GM12878 (cell line): ENCODE data around the gene EFCAB9. TPM values are rescaled to one million over a fixed set of nuclear protein-coding genes. Genes with fewer than 3 reads are reported as not detected.

Source experiments
- ATAC-seq: fragments of 200-7000 bp; cut with Tn5 transposase; 3 replicates; pipeline ENCODE4 v1.9.1; 2020; ENCODE audit warnings: mild to moderate bottlenecking, moderate library complexity
- BruUV-seq: library from RNA; stranded (reverse); fragments of 400-500 nt; replicated peaks from 2 replicates; lab custom pipeline; 2021; lab: Mats Ljungman, UMichigan
- CTCF ChIA-PET: fragments of 300-600 bp; sonication (Branson Sonifier 250); formaldehyde crosslinking; extraction: SDS; loops from one replicate; lab custom pipeline; 2021; ENCODE audit warnings: inconsistent platforms; lab: Yijun Ruan, JAX
- POLR2A ChIA-PET: fragments of 350-600 bp; formaldehyde crosslinking; extraction: SDS; loops from one replicate; lab custom pipeline; 2021; ENCODE audit warnings: inconsistent platforms; lab: Charles Lee
- RAD21 ChIA-PET: fragments of 300-600 bp; sonication (Branson Sonifier 250); formaldehyde crosslinking; loops from one replicate; lab custom pipeline; 2023; ENCODE audit warnings: antibody characterized with exemption; ENCODE audit not compliant: unreplicated experiment; lab: Charles Lee
- SMC1A ChIA-PET: fragments of 300-600 bp; sonication (Branson Sonifier 250); formaldehyde crosslinking; loops from one replicate; lab custom pipeline; 2023; ENCODE audit not compliant: unreplicated experiment, uncharacterized antibody; lab: Charles Lee
- DNase-seq: peaks from one replicate; pipeline ENCODE4 v3.0.0-alpha.2; 2011; ENCODE audit warnings: low read depth, low spot score
- FAIRE-seq: peaks from 3 replicates; lab custom pipeline; 2011; peaks lifted over from hg19 to GRCh38; lab: Jason Lieb, UNC
- H2AFZ ChIP-seq: 2 replicates; pipeline ENCODE4 v1.6.0; 2011; ENCODE audit warnings: low read depth, low read length, control low read depth; ENCODE audit not compliant: control insufficient read depth
- H3K27ac ChIP-seq: 2 replicates; pipeline ENCODE4 v1.5.1; 2011; ENCODE audit warnings: control low read depth; ENCODE audit not compliant: control insufficient read depth, insufficient read depth
- H3K27me3 ChIP-seq, 2 experiments: replicated peaks in 1 of 2; 2 replicates each; pipeline versions ENCODE4 v1.6.0 to v1.6.1; 2011; ENCODE audit warnings: low read length in 1 of 2; ENCODE audit not compliant: control insufficient read depth in 2 of 2, insufficient read depth in 2 of 2
- H3K36me3 ChIP-seq, 2 experiments: 2 replicates each; pipeline ENCODE4 v1.5.1; 2011; ENCODE audit warnings: low read length in 1 of 2; ENCODE audit not compliant: control insufficient read depth in 2 of 2, insufficient read depth in 2 of 2
- H3K4me1 ChIP-seq: 2 replicates; pipeline ENCODE4 v1.6.1; 2011; ENCODE audit warnings: mild to moderate bottlenecking, low read length, moderate library complexity, mixed read lengths; ENCODE audit not compliant: control insufficient read depth, insufficient read depth
- H3K4me2 ChIP-seq: 2 replicates; pipeline ENCODE4 v1.6.0; 2011; ENCODE audit warnings: control low read depth; ENCODE audit not compliant: control insufficient read depth, insufficient read depth
- H3K4me3 ChIP-seq: fragments of 200-600 bp; sonication (generic); 2 replicates; pipeline ENCODE4 v1.5.1; 2016
- H3K79me2 ChIP-seq: 2 replicates; pipeline ENCODE4 v1.6.0; 2011; ENCODE audit warnings: low read length; ENCODE audit not compliant: control insufficient read depth, insufficient read depth
- H3K9ac ChIP-seq: 2 replicates; pipeline ENCODE4 v1.8.0; 2011; ENCODE audit warnings: low read length, control low read depth, mixed read lengths; ENCODE audit not compliant: control insufficient read depth, insufficient read depth
- H3K9me3 ChIP-seq: replicated peaks from 3 replicates; pipeline ENCODE4 v1.5.1; 2011; ENCODE audit warnings: mild to moderate bottlenecking, low read length; ENCODE audit not compliant: control insufficient read depth, insufficient read depth
- H4K20me1 ChIP-seq: 2 replicates; pipeline ENCODE4 v1.6.0; 2011; ENCODE audit not compliant: control insufficient read depth, insufficient read depth
- BHLHE40 ChIP-seq, 2 experiments: fragments of 450-650 bp in 1 of 2; IDR thresholded peaks; 2 replicates each; pipeline ENCODE4 v1.6.1; 2011 to 2017; ENCODE audit warnings: low read depth in 2 of 2, borderline replicate concordance in 1 of 2, improper control_type of control experiment in 1 of 2, low read length in 1 of 2, mild to moderate bottlenecking in 1 of 2
- NR2C1 ChIP-seq: fragments of 450-650 bp; IDR thresholded peaks from 2 replicates; pipeline ENCODE4 v1.6.1; 2017; ENCODE audit warnings: antibody characterized with exemption, mild to moderate bottlenecking, moderate library complexity
- WGBS: methylation state at CpG from one replicate; pipeline ENCODE4 v1.1.6; 2016; ENCODE audit warnings: low lambda C conversion rate; ENCODE audit not compliant: insufficient replicate concordance, insufficient coverage; ENCODE audit errors: missing lambda C conversion rate; 5-methylcytosine and 5-hydroxymethylcytosine counted together
- in situ Hi-C: fragments of 300-500 bp; cut with MboI; formaldehyde crosslinking; loops from 9 replicates; pipeline ENCODE4 v1.14.3; 2018; ENCODE audit warnings: mixed read lengths
- intact Hi-C: fragments of 100-400 bp; cut with micrococcal nuclease; formaldehyde crosslinking; loops from one replicate; pipeline ENCODE4 v1.14.2; 2022; ENCODE audit not compliant: unreplicated experiment
- polyA plus RNA-seq, 11 experiments: library from polyadenylated mRNA; depleted of rRNA in 4 of 11; unstranded in 6 of 11; stranded (reverse) in 5 of 11; fragments of >200 nt; fragmentation: Nextera tagmentation in 4 of 11; fragmentation: Illumina TruSeq in 1 of 11; extraction: Ambion mirVana in 4 of 11; extraction: Trizol in 1 of 11; gene quantifications; 1 replicate in 1 of 11; 2 replicates in 10 of 11; pipeline versions ENCODE4 v1.2.1 to v1.2.3, GENCODE V29; 2011 to 2016; ENCODE audit warnings: inconsistent platforms in 2 of 11, missing spikeins in 2 of 11, low read depth in 1 of 11
- total RNA-seq, 4 experiments: library from RNA; depleted of rRNA in 3 of 4; stranded (reverse); fragments of >200 nt in 3 of 4; fragmentation: Illumina TruSeq in 1 of 4; extraction: Trizol in 1 of 4; gene quantifications; 2 replicates each; pipeline versions ENCODE4 v1.2.1 to v1.2.3, GENCODE V29; 2013 to 2021
- TF ChIP-seq, protein P1 (sequence below): fragments of 450-650 bp; IDR thresholded peaks from 2 replicates; pipeline ENCODE4 v1.6.1; 2018; ENCODE audit warnings: mild to moderate bottlenecking, low read depth, moderate library complexity; ENCODE audit not compliant: partially characterized antibody
- TF ChIP-seq, protein P2 (sequence below): fragments of 450-650 bp; formaldehyde crosslinking; IDR thresholded peaks from 2 replicates; pipeline ENCODE4 v1.4.0; 2022; ENCODE audit warnings: mild to moderate bottlenecking, moderate library complexity

Gene EFCAB9
- total and polyA plus RNA-seq, 10 of the 15 experiments (the other 5 are each of a cell fraction or from before 2014, with no cell fraction given), result 0.73 TPM; not detected in 9

- Histone ChIP-seq H3K9me3 (no peaks in the 10 kb centered on the region; the same call in 2 of the 3 replicates), H3K4me1 (no peaks in the 10 kb centered on the region), H3K4me2 (no peak overlapping the region), H3K36me3 (peaks cover 0 to 21% of the 10 kb centered on the region in 2 experiments), H2AFZ (no peak overlapping the region), H3K79me2 (peaks cover 12% of the 10 kb centered on the region), H4K20me1 (no peaks in the 10 kb centered on the region), H3K27ac (no peak overlapping the region), H3K4me3 (no peak overlapping the region), H3K27me3 (no peaks in the 10 kb centered on the region), H3K9ac (no peak overlapping the region)
- ATAC-seq (no peak), FAIRE-seq (no peak), DNase-seq (no peak)
- 93% methylated on average over 4 of the region's 4 CpGs for WGBS
- CTCF ChIA-PET, result interaction anchor here (0.6 to 1.6 kb wide), 3 partner anchors 10 to 166 kb away, joined by 3 to 4 read pairs (median 3); no protein-coding TSS in a partner anchor
- intact Hi-C loops, result no loop called here
- in situ Hi-C loops, result no loop called here
- TF ChIP-seq, protein P1, sequence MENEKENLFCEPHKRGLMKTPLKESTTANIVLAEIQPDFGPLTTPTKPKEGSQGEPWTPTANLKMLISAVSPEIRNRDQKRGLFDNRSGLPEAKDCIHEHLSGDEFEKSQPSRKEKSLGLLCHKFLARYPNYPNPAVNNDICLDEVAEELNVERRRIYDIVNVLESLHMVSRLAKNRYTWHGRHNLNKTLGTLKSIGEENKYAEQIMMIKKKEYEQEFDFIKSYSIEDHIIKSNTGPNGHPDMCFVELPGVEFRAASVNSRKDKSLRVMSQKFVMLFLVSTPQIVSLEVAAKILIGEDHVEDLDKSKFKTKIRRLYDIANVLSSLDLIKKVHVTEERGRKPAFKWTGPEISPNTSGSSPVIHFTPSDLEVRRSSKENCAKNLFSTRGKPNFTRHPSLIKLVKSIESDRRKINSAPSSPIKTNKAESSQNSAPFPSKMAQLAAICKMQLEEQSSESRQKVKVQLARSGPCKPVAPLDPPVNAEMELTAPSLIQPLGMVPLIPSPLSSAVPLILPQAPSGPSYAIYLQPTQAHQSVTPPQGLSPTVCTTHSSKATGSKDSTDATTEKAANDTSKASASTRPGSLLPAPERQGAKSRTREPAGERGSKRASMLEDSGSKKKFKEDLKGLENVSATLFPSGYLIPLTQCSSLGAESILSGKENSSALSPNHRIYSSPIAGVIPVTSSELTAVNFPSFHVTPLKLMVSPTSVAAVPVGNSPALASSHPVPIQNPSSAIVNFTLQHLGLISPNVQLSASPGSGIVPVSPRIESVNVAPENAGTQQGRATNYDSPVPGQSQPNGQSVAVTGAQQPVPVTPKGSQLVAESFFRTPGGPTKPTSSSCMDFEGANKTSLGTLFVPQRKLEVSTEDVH, result no peak
- TF ChIP-seq, protein P2, sequence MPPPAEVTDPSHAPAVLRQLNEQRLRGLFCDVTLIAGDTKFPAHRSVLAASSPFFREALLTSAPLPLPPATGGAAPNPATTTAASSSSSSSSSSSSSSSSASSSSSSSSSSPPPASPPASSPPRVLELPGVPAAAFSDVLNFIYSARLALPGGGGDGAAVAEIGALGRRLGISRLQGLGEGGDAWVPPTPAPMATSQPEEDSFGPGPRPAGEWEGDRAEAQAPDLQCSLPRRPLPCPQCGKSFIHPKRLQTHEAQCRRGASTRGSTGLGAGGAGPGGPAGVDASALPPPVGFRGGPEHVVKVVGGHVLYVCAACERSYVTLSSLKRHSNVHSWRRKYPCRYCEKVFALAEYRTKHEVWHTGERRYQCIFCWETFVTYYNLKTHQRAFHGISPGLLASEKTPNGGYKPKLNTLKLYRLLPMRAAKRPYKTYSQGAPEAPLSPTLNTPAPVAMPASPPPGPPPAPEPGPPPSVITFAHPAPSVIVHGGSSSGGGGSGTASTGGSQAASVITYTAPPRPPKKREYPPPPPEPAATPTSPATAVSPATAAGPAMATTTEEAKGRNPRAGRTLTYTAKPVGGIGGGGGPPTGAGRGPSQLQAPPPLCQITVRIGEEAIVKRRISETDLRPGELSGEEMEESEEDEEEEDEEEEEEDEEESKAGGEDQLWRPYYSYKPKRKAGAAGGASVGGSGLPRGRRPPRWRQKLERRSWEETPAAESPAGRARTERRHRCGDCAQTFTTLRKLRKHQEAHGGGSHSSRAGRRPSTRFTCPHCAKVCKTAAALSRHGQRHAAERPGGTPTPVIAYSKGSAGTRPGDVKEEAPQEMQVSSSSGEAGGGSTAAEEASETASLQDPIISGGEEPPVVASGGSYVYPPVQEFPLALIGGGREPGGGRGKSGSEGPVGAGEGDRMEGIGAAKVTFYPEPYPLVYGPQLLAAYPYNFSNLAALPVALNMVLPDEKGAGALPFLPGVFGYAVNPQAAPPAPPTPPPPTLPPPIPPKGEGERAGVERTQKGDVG (CRISPR knock-in tag), result no peak
- TF ChIP-seq BHLHE40 (IDR thresholded peaks at IDR 0.05; ENCODE audit: borderline replicate concordance in 1 of 2, low read depth in 2 of 2, low read length in 1 of 2), result no peak
- no peak for TF ChIP-seq NR2C1
- SMC1A ChIA-PET, result interaction anchor here (1.1 to 1.2 kb wide), 2 partner anchors 16 to 49 kb away, joined by 3 to 4 read pairs; no protein-coding TSS in a partner anchor
- RAD21 ChIA-PET, result no interaction called here
- POLR2A ChIA-PET, result interaction anchor here (0.6 kb wide), 1 partner anchor 11 kb away, joined by 5 read pairs; no protein-coding TSS in a partner anchor
- BruUV-seq, result no TSS peak
These were observed 19.2 kb downstream of the EFCAB9 start for GRCh38 chr5:172213126-172213525.
